Stimulated activated CD8-positive, alpha-beta memory T cell treated with anti-CD3 and anti-CD28 coated beads, Interleukin-4, amount 100 ng/mL, for 1 hour (primary cell): Measurements from ENCODE around the gene NCEH1.
"Not testable (repeated sequence)": the region's sequence is repeated elsewhere in the genome, so short reads cannot be mapped to it uniquely, and the experiment has no call there.

Source experiments
- DNase-seq, 2 donors: peaks; one replicate each; pipeline ENCODE4 v3.0.0-alpha.2; 2020; ENCODE audit warnings: low read depth in 2 of 2, low spot score in 1 of 2

The NCEH1 gene, protein sequence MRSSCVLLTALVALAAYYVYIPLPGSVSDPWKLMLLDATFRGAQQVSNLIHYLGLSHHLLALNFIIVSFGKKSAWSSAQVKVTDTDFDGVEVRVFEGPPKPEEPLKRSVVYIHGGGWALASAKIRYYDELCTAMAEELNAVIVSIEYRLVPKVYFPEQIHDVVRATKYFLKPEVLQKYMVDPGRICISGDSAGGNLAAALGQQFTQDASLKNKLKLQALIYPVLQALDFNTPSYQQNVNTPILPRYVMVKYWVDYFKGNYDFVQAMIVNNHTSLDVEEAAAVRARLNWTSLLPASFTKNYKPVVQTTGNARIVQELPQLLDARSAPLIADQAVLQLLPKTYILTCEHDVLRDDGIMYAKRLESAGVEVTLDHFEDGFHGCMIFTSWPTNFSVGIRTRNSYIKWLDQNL

DNA sequence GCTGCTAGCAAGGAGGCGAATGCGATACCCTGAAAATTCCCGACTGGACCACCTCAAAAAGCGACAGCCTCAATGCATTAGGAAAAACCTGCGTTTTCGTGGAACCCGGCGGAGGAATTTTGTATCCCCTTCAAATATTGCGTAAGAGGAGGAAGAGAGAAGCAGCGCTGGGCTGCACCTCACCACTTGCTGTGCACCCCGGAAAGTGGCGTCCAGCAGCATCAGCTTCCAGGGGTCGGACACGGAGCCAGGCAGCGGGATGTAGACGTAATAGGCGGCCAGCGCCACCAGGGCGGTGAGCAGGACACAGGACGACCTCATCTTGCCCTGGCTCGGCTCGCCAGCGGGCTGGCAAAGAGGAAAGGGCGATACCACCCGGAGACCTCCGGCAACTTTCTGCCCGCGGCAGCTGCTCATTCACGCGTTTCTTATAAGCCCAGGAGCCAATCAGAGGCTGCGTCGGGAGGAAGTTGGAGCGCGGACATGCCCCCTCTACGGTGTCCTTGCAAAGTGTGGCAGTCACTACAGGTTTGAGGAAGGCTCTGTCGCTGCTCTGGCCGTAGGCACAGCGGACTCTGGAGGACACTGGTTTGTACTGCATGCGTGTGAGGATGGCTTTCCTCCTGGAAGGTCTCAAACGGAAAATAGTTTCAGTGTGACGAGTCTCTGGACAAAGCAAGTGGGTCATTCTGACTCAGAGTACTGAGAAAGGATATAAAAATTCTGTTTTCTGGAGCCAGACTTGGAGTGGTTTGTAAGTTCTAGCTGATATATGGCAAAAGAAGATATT is at the start of gene NCEH1:
TSS of gene NCEH1 (minus strand) at position 404 of the 790 bp plus-strand sequence. CDS start at position 321, 83 bp downstream.
- DNase-seq, result peak; percentile 40 to 46

DNA sequence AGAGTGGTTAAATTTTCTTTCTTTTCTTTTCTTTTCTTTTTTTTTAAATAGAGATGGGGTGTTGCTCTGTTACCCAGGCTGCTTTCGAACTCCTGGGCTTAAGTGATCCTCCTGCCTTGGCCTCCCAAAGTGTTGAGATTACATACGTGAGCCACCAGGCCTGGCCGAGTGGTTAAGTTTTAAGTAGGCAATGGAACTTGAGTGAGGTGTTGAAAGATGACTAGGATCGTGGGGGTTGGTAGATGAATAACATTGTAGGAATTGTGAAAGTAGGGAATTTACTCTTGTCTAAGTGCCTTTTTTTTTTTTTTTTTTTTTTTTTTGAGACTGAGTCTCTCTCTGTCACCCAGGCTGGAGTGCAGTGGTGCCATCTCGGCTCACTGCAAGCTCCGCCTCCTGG is 49.5 kb upstream of the NCEH1 start:
- not testable (repeated sequence) for DNase-seq

DNA sequence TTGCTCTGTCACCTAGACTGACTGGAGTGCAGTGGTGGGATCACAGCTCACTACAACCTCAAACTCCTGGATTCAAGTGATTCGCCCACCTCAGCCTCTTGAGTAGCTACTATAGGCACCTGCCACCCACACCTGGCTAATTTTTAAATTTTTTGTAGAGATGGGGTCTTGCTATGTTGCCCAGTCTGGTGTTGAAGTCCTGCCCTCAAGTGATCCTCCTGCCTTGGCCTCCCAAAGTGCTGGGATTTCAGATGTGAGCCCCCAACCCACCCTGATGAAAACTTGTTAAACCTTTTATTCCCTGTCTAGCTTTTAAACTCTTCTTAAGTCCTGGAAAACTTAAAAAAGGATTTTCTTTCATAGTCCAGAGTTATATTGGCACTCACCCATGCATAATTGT is 42.3 kb upstream of the NCEH1 start:
- no peak for DNase-seq

DNA sequence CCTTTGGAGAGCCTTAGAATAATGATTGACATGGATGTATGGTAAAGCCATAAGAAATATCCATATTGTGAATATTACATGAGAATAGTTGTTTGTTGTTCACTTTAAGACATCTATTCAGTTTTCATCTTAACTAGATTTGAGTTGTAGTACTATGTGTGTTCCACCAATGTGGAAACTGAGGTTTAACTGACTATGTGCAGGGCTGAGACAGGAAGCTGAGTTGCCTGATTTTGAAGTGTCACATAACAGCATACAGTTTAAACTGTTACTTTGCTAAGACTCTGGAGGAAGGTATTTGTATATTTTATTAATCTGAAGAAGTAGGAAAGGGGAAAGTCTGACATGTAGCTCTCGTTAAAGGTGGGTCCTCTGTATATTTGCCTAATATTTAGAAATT is 41.8 kb upstream of the NCEH1 start:
- DNase-seq, result no peak

DNA sequence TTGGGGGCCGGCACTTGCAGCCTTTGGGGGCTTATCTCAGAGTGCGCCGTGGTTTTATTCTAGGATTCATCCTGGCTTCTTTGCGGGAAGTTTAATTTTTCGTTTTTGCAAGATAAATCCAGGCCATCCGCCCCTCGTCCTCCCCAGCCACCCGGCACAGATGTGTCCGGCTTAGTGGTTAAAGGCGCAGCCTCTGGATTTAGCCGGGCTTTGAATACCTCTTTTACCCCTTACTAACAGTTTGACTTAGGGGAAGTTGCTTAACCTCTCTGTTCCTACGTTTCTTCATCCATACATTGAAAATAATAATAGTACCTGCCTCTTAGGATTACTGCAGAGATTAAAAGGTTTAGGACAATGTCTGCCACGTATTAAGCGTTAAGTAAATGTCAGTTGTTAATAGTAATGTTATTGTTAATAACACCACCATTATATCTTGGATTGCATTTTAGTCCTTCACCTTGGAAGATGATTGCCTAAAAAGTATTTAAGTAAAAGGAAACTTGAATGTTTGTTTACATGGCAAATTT is 40.4 kb upstream of the NCEH1 start:
- no peak for DNase-seq

DNA sequence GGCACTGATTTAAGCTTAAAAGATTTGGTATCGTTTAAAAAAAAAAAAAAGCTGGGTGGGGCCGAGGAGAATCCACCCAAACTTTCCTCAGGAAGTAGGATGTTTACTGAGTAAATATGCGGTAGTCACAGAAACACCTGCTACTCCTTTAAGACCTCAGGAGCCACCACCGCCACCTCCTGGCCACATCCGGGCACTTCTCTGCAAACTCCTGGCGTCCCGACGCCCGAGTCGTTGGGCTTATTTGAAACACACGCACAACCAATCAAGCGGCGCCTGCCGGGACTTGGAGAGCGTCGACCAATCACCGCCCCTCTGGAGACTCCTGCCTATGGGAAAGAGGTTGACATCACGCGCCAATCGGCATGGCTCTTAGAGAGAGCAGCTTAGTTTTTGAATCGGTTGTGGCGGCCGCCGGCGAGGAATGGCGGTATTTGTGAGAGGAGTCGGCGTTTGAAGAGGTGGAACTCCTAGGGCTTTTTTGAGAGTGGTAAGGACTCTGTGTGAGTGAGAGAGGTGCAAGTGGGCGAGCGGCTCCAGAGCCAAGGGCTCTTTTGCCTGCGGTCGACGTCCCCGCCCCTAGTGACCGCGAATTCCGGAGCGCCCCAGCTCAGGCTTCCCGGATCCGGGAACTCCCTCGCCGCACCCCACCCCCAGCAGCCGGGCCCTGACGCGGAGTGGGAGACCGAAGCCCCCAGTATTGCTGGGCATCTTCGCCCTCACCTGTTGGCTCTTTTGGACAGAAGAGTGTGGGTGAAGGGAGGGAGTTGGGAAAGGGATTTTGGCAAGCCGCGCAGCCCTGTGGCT is 39.7 kb upstream of the NCEH1 start, which contains the start of gene ECT2:
TSS of gene ECT2 (plus strand) at position 359 of the 807 bp plus-strand sequence. CDS start 3,805 bp downstream, outside the sequence.
- DNase-seq, result peak; percentile 91 to 95

DNA sequence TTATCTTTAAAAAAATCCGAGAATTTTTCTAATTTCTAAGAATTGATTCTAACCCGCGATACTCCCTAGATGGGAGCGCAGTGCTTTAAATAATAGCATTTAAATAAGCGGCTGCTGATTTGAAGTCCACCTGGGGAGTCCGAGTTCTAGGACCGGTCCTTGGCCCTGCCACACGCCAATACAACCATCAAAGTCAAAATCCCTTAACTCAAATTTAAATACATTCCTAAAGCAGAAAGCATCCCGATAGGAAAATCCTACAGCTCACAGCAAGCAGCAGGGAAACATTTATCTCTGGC is 39.2 kb upstream of the NCEH1 start:
- no peak for DNase-seq

DNA sequence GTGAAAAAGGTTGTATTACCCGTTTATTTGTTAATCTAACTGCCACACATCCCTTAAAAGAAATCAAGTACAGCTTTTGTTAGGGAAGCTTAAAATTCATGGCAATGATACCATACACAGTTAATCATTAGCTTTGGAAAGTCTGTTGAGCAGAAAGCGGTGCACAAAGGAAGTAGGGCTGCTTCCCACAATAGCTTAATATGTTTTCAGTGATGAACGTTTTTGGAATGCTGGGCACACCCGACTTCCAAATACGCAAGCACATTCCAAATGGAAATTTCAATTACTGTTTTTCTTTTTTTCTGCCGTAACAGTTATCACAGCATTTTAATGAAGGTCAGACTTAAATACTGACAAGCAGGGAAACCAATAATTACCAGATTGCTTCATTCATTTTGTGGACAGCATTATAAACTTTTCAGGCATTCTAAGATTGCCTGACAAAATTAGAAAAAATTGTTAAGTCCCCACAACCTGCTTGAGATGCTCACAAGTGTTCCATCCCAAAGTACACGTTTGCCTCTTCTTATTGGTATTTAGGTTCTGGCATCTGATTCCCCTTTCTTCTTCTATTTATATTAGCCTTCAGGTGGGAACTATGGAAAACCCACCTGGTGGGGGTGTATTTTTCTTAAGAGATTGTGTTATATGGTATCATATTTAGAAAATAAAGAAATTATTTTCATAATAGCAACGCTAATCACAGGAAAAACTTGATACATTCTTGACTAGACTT is 38.5 kb upstream of the NCEH1 start:
- DNase-seq, result no peak

DNA sequence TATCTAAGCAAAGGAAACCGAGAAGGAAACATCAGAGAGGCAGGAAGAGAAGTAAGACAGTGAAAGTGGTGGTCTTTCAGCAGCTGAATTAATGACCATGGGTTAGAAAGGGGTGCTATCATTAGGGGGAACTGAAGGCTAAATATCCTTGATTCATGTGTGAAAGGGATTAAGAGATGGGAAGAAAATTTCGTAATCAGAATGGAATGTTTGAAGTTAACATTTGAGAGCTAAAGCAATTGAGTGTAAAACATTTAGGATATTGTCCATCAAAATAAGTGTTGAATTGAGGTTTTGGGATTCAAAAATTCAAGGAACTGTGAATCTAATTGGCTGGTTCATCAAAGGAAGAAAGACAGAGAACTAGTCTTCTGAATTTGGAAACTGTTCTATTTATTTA is 35.6 kb upstream of the NCEH1 start:
- DNase-seq, result no peak

DNA sequence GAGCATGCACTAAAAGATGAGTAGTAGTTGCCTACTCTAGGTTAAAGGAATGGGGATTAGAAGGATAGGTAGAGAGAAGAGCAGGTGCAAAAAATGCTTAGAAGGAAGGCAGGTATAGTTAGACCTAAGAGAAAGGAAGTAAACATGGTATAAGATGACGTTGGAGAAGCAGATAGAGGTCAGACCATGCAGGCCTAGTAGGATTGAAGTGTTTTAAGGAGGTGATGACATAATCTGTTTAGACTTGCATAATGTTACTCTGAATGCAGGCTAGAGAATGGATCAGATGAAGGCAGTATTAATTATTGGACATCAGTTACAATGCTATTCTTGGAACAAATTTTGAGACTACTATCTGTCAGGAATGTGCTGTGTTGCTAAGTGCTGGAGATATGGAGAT is 28.6 kb upstream of the NCEH1 start:
- no peak for DNase-seq

DNA sequence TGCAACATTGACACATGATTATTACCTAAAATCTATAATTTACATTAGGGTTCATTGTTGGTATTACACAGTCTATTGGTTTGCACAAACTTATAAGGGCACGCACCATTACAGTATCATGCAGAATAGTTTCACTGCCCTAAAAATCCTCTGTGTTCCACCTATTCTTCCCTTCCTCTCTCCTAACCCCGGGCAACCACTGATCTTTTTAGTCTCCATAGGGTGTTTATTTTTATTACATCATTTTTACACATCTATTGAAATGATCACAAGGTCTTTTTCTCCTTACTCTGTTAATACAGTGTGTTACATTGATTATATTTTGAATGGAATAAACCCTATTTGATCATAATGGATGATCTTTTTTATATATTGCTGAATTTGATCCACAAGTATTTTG is 24.1 kb upstream of the NCEH1 start:
- DNase-seq, result no peak

DNA sequence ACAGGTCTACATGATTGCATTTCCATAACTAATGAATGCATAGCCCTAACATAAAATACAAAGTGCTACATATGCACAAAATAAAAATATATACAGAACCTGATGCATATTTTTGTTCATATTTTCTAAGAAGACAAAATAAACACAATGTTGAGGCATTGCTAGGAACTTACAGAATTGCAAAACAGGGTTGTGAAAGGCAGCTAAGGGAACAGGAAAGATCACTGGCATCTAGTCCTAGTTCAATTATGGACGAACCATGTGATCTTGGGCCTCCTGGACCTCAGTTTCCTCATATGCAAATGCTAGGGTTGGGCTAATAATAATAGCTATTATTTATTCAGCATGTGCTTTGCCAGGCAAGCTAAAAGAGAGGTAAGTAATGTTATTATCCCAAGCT is 15.5 kb upstream of the NCEH1 start:
- no peak for DNase-seq

DNA sequence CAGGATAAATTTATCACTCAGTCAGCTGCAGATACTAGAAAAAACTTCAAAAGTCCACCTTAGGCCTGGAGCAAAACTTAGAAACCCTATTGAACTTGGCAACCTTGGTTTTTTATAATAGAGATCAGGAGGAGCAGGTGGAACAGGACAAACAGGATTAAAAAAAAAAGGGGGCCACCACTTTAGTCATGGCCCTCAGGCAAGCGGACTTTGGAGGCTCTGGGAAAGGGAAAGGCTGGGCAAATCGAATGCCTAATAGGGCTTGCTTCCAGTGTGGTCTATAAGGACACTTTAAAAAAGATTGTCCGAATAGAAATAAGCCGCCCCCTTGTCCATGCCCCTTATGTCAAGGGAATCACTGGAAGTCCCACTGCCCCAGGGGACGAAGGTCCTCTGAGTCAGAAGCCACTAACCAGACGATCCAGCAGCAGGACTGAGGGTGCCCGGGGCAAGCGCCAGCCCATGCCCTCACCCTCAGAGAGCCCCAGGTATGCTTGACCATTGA is 11.7 kb upstream of the NCEH1 start:
- not testable (repeated sequence) for DNase-seq

DNA sequence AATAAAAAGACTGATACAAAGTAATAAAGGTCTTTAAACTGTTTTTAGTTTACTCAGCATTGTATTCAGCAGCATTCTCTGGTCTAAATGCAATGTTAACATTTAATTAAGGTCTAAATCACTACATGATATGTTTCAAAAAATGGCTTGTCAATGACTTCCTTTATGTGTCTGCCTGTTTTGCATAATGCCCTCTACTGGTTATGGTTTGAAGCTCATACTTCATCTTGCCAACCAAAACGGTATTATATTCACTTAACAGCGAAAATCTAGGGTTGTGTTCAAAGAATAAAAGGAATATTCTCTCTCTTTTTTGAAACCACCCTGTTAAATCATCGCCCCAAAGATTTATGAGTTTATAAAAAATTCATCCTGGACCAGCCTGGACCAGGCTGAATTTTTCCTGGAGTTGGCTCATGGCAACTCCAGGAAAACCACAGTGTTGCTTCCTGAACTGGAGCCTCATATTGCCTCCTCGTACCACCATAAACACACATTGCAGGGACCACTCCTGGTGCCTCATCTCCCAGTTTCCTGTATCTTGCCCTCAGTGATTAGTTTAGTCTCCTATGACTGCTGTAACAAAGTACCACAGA is 6.7 kb upstream of the NCEH1 start:
- no peak for DNase-seq

DNA sequence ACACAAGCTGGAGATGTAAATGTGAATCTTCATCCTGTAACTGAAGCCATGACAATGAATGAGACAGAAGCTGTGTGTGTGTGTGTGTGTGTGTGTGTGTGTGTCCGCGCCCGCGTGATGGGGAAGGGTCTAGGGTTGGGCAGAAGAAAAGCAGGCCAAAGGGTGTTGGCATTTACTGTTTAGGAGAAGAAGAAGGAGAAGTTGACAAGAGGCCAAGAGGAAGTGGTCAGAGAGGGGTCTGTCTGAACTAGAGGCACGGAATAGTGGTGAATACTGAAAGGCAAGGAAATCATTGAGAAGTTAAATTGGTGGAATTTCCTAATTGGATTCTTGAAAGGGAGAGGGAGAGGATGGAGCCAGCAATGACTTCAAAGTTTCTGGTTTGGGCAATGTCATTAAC is 5.6 kb upstream of the NCEH1 start:
- DNase-seq, result no peak

DNA sequence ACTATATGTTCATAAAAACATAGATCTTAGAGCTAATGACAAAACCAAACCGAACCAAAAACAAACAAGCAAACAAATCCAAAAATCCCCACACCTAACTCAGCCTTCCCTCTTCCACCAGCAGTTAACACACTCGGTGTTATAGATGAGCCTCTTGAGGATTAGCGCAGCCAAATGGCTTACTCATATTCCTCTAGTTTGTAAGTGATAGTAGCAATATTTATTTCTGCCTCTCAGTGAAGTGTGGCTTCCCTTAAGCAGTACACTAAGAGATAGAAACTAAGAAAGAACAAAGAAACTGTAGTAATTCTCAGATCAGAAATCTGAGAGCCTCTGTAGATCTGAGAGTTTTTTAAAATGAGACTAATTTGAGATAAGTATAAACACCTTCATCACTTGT is 2.4 kb upstream of the NCEH1 start:
- DNase-seq, result no peak

DNA sequence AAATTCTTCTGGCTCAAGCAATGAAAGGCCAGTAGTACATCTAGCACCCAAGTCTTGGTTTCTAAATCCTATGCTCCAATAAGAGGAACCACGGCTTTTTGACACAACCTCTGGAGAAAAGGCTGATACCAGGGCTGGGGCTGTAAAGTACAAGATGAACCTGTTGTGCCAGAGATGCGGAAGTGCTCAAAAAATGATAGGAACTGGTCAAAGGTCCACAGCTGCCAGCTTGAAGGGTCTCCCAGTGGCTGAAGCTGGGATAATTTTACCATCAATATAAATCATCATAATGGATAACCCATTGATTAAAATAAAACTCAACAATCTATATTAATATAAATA is 558 bp upstream of the NCEH1 start:
- no peak for DNase-seq

DNA sequence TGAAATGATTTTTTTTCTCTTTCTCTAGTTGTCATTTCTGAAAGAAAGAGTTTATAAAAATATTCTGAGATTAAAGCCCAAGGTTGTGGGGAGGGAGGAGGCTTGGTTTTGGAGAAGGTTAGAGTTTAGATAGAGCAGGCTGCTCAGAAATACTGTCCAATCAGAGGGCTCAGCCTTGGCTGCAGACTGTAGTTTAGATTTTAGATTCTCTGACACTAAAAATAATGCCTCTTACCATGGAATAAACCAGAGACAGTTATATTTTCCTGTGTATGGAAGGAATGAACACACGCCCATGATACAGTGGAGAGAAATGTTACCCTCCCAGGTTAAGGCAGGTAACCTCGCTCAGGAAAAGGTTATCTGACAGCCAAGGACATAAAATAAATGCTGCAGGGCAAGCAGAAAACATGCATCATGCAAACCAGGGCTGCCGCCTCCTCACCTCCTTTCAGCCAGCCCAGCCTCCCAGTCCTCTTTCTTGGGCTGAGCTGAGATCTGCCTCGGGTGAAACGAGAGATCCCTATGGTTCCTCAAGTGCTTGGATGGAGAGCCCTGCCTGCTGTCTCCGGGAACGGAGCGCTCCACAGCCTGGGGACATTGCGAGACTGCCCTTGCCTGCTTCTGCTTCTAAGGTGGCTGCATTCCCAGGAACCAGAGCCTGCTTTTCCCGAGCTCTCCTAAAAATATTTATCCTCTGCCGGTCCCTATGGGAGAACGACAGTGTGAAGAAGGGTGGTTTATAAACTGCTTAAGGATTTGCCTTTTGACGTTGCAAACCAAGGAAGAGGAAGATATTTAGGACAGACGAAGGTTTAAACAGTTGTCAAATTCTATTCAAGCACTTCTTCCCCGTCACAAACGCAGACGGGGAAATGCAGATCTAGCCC is 848 bp downstream of the NCEH1 start:
- no peak for DNase-seq
